SIG-M5 treated with dmso at 0.1 percent for 504 hours (cell line): Measurements from ENCODE around the gene SERTAD3.

ENCODE experiments used
- DNase-seq: peaks from one replicate; lab custom pipeline; 2025; ENCODE audit not compliant: unreplicated experiment; lab: John Stamatoyannopoulos, UW

Gene SERTAD3

GRCh38 chr19:40425450-40426287, 18.5 kb downstream of the SERTAD3 start, which contains the start of gene SERTAD1:
TSS of gene SERTAD1 (minus strand) at chr19:40425992. CDS start at chr19:40423546, 2,446 bp downstream.
- DNase-seq = peak; percentile 98

GRCh38 chr19:40424637-40425449, 19.3 kb downstream of the SERTAD3 start:
- DNase-seq = no peak

- DNase-seq = no peak
Measured at GRCh38 chr19:40423938-40424337, 20.2 kb downstream of the SERTAD3 start.

GRCh38 chr19:40422748-40423566, 21.2 kb downstream of the SERTAD3 start:
- DNase-seq = no peak

- no peak for DNase-seq
Measured at GRCh38 chr19:40421993-40422747, 22.0 kb downstream of the SERTAD3 start.

GRCh38 chr19:40420766-40421765, 23.1 kb downstream of the SERTAD3 start:
- peak; percentile 71 for DNase-seq

GRCh38 chr19:40420451-40420765, 23.7 kb downstream of the SERTAD3 start:
- DNase-seq = no peak

- DNase-seq = no peak
Measured at GRCh38 chr19:40419780-40420179, 24.4 kb downstream of the SERTAD3 start.

- DNase-seq = no peak
Measured at GRCh38 chr19:40419066-40419612, 25.0 kb downstream of the SERTAD3 start.

GRCh38 chr19:40418040-40418439, 26.1 kb downstream of the SERTAD3 start:
- no peak for DNase-seq

- DNase-seq = no peak
Measured at GRCh38 chr19:40417643-40417981, 26.5 kb downstream of the SERTAD3 start.

GRCh38 chr19:40416918-40417642, 27.1 kb downstream of the SERTAD3 start:
- DNase-seq = no peak

GRCh38 chr19:40415768-40416167, 28.4 kb downstream of the SERTAD3 start:
- DNase-seq = no peak

GRCh38 chr19:40414542-40415535, 29.3 kb downstream of the SERTAD3 start:
- DNase-seq = no peak

GRCh38 chr19:40413291-40413845, 30.8 kb downstream of the SERTAD3 start, which contains the start of gene PRX:
TSS of gene PRX (minus strand) at chr19:40413378. CDS start at chr19:40407932, 5,446 bp downstream.
- DNase-seq = no peak

- DNase-seq = no peak
Measured at GRCh38 chr19:40412866-40413265, 31.3 kb downstream of the SERTAD3 start.

- DNase-seq = no peak
Measured at GRCh38 chr19:40411958-40412499, 32.1 kb downstream of the SERTAD3 start.
